PC-9 (cell line): ENCODE results near the gene TRIO. TPM values are rescaled to one million over a fixed set of nuclear protein-coding genes. Genes with fewer than 3 reads are reported as not detected.
A peak's percentile ranks its signal among the peaks of the same experiment; 100 is the strongest.

Source experiments
- BruUV-seq: library from RNA; stranded (reverse); fragments of 400-500 nt; replicated peaks from 2 replicates; lab custom pipeline; 2021; lab: Mats Ljungman, UMichigan
- CTCF ChIA-PET: fragments of 300-600 bp; sonication (Branson Sonifier 250); formaldehyde crosslinking; loops from one replicate; lab custom pipeline; 2022; ENCODE audit warnings: antibody characterized with exemption; lab: Charles Lee
- POLR2A ChIA-PET: fragments of 300-600 bp; sonication (Branson Sonifier 250); formaldehyde crosslinking; loops from one replicate; lab custom pipeline; 2022; ENCODE audit warnings: antibody characterized with exemption; ENCODE audit not compliant: unreplicated experiment; lab: Charles Lee
- DNase-seq, 2 experiments: peaks; one replicate each; pipeline versions ENCODE4 v3.0.0 to v3.0.0-alpha.2; 2015 to 2022; ENCODE audit warnings: mixed read lengths in 1 of 2
- H2AFZ ChIP-seq: fragments of 200-600 bp; sonication (generic); 2 replicates; pipeline ENCODE4 v1.8.1; 2017; ENCODE audit warnings: antibody characterized with exemption
- H3F3A ChIP-seq: fragments of 200-600 bp; sonication (generic); 2 replicates; pipeline ENCODE4 v1.8.1; 2017; ENCODE audit warnings: antibody characterized with exemption, mild to moderate bottlenecking, low read depth; ENCODE audit not compliant: insufficient read depth
- H3K27ac ChIP-seq: fragments of 200-600 bp; sonication (generic); 2 replicates; pipeline ENCODE4 v1.6.1; 2016; ENCODE audit warnings: mixed run types
- H3K27me3 ChIP-seq: fragments of 200-600 bp; sonication (generic); 2 replicates; pipeline ENCODE4 v1.6.1; 2016; ENCODE audit warnings: low read depth, mixed run types; ENCODE audit not compliant: insufficient read depth
- H3K36me3 ChIP-seq: fragments of 200-600 bp; sonication (generic); 2 replicates; pipeline ENCODE4 v1.6.1; 2016; ENCODE audit warnings: low read depth, mixed run types
- H3K4me1 ChIP-seq: fragments of 200-600 bp; sonication (generic); replicated peaks from 2 replicates; pipeline ENCODE4 v1.6.1; 2016; ENCODE audit warnings: mixed run types; ENCODE audit not compliant: insufficient read depth
- H3K4me2 ChIP-seq: fragments of 200-600 bp; sonication (generic); 2 replicates; pipeline ENCODE4 v1.6.1; 2017; ENCODE audit warnings: mixed run types
- H3K4me3 ChIP-seq: fragments of 200-600 bp; sonication (generic); 2 replicates; pipeline ENCODE4 v1.6.1; 2016; ENCODE audit warnings: mixed run types
- H3K79me2 ChIP-seq: fragments of 200-600 bp; sonication (generic); 2 replicates; pipeline ENCODE4 v1.6.1; 2017; ENCODE audit warnings: low read depth, mixed run types
- H3K9me2 ChIP-seq: fragments of 200-600 bp; sonication (generic); 2 replicates; pipeline ENCODE4 v1.8.1; 2017; ENCODE audit warnings: mild to moderate bottlenecking; ENCODE audit not compliant: insufficient read depth
- H3K9me3 ChIP-seq: fragments of 200-600 bp; sonication (generic); 2 replicates; pipeline ENCODE4 v1.8.1; 2016; ENCODE audit warnings: low read depth; ENCODE audit not compliant: insufficient read depth
- H4K20me1 ChIP-seq: fragments of 200-600 bp; sonication (generic); 2 replicates; pipeline ENCODE4 v1.8.1; 2017; ENCODE audit not compliant: insufficient read depth
- EZH2 ChIP-seq: fragments of 200-600 bp; sonication (generic); IDR thresholded peaks from 2 replicates; pipeline ENCODE4 v1.8.0; 2017; ENCODE audit warnings: antibody characterized with exemption, low read depth
- intact Hi-C: fragments of 100-400 bp; cut with micrococcal nuclease; formaldehyde crosslinking; loops from one replicate; pipeline ENCODE4 v1.10.0; 2022; ENCODE audit not compliant: unreplicated experiment
- total RNA-seq: library from RNA; stranded (reverse); gene quantifications from 2 replicates; pipeline ENCODE4 v1.2.3, GENCODE V29; 2021
- TF ChIP-seq, protein P1 (sequence below): fragments of 200-600 bp; sonication (generic); conservative IDR thresholded peaks from 2 replicates; pipeline ENCODE4 v1.6.1; 2017; ENCODE audit warnings: mixed run types, antibody characterized with exemption, mild to moderate bottlenecking, moderate library complexity

Gene TRIO
- total RNA-seq, 1 experiment from 2014 or later, result 596 TPM

DNA sequence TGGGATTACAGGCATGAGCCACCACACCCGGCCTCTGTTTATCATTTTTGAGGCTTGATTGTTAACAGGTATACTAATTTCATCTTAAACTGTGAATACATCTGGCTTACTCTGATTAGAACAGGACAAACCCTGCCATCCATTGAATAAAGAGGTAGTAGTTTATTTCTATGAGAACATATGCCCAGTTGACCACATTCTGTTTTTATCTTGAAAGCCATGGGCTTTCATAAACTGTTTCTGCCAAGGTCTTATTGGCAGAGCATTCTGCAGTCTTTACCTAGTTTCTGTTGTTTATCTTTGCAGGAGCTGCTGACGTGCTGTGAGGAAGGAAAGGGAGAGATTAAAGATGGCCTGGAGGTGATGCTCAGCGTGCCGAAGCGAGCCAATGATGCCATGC, 253.6 kb downstream of the TRIO start:
- peaks cover 18% of the 10 kb centered on the region for H4K20me1 ChIP-seq
- H2AFZ ChIP-seq, result no peak overlapping the region
- no peaks in the 10 kb centered on the region for H3K9me3 ChIP-seq
- no TSS peak for BruUV-seq
- H3K4me2 ChIP-seq, result no peak overlapping the region
- H3K27ac ChIP-seq, result no peak overlapping the region
- H3K79me2 ChIP-seq, result no peaks in the 10 kb centered on the region
- H3F3A ChIP-seq, result peaks cover 34% of the 10 kb centered on the region; the same call in 1 of the 2 replicates
- ChIA-PET POLR2A (interaction anchor here (0.6 kb wide), 1 partner anchor 14 kb away, joined by 5 read pairs; no protein-coding TSS in a partner anchor), CTCF (interaction anchor here (1.1 kb wide), 1 partner anchor 252 kb away, joined by 3 read pairs; no protein-coding TSS in a partner anchor)
- H3K9me2 ChIP-seq, result no peaks in the 10 kb centered on the region
- H3K36me3 ChIP-seq, result peaks cover 31% of the 10 kb centered on the region
- DNase-seq, result no peak
- peaks cover 10% of the 10 kb centered on the region; the same call in 1 of the 2 replicates for H3K4me1 ChIP-seq
- TF ChIP-seq EZH2, result no peak
- TF ChIP-seq, protein P1, sequence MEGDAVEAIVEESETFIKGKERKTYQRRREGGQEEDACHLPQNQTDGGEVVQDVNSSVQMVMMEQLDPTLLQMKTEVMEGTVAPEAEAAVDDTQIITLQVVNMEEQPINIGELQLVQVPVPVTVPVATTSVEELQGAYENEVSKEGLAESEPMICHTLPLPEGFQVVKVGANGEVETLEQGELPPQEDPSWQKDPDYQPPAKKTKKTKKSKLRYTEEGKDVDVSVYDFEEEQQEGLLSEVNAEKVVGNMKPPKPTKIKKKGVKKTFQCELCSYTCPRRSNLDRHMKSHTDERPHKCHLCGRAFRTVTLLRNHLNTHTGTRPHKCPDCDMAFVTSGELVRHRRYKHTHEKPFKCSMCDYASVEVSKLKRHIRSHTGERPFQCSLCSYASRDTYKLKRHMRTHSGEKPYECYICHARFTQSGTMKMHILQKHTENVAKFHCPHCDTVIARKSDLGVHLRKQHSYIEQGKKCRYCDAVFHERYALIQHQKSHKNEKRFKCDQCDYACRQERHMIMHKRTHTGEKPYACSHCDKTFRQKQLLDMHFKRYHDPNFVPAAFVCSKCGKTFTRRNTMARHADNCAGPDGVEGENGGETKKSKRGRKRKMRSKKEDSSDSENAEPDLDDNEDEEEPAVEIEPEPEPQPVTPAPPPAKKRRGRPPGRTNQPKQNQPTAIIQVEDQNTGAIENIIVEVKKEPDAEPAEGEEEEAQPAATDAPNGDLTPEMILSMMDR, result no peak
- intact Hi-C loops, result loop anchor here (1.0 to 5.0 kb wide), 2 partner anchors 10 to 266 kb away; partner anchors contain the start of gene OTULIN
- H3K4me3 ChIP-seq, result no peak overlapping the region
- H3K27me3 ChIP-seq, result no peaks in the 10 kb centered on the region

DNA sequence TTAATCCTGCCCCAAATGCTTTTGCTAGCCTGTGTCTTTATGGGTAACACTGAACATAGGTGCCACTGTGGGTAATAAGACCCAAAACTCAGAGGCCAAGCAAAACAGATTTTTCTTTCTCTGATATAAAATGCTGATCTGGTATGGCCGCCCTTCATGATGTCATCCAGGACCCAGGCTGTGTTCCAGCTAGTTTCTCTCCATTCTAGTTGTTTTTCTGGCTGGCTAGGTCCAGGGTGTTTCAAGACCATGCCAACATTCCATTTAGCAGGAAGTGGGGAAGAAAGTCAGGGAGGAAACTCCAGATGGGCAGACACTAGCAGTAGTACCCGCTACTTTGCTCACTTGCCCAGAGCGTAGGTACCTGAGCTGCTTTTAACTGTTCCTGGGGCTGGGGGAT, 254.6 kb downstream of the TRIO start:
- intact Hi-C loops, result loop anchor here (1.0 to 5.0 kb wide), 2 partner anchors 9 to 265 kb away; partner anchors contain the start of gene OTULIN
- no TSS peak for BruUV-seq

GRCh38 chr5:14399054-14399692, 256.0 kb downstream of the TRIO start:
- Histone ChIP-seq H3K4me1 (peaks cover 10% of the 10 kb centered on the region; the same call in 1 of the 2 replicates), H4K20me1 (peaks cover 18% of the 10 kb centered on the region; the same call in 1 of the 2 replicates), H3F3A (peaks cover 29% of the 10 kb centered on the region; the same call in 1 of the 2 replicates), H3K36me3 (peaks cover 30% of the 10 kb centered on the region), H3K9me3 (0 out of 2 replicates have a peak, but pooled peaks cover 5% of the 10 kb centered on the region), H3K27me3 (no peaks in the 10 kb centered on the region), H3K9me2 (no peaks in the 10 kb centered on the region), H3K4me2 (no peak overlapping the region), H2AFZ (no peak overlapping the region), H3K79me2 (peaks cover 6% of the 10 kb centered on the region; the same call in 1 of the 2 replicates), H3K27ac (no peak overlapping the region), H3K4me3 (no peak overlapping the region)
- BruUV-seq, result no TSS peak
- TF ChIP-seq, protein P1, result peak; percentile 83
- TF ChIP-seq EZH2, result no peak
- peak in 1 of 2 experiments; percentile 46 for DNase-seq
- CTCF ChIA-PET, result interaction anchor here (0.5 to 2.2 kb wide), 3 partner anchors 249 to 1440 kb away, joined by 3 to 8 read pairs (median 3); no protein-coding TSS in a partner anchor
- intact Hi-C loops, result loop anchor here (1.0 to 5.0 kb wide), 2 partner anchors 249 to 263 kb away; partner anchors contain the start of gene OTULIN
- POLR2A ChIA-PET, result no interaction called here

More for the DNA sequence above, 254.6 kb downstream of the TRIO start:
- no peak for TF ChIP-seq EZH2
- TF ChIP-seq, protein P1, result no peak
- no peak overlapping the region for H3K27ac ChIP-seq
- no peak overlapping the region for H3K4me3 ChIP-seq
- peaks cover 6% of the 10 kb centered on the region; the same call in 1 of the 2 replicates for H3K79me2 ChIP-seq
- POLR2A ChIA-PET, result interaction anchor here (0.5 to 0.6 kb wide), 2 partner anchors 382 to 471 kb away, joined by 5 to 10 read pairs; no protein-coding TSS in a partner anchor
- H3F3A ChIP-seq, result peaks cover 34% of the 10 kb centered on the region; the same call in 1 of the 2 replicates
- peak in 1 of 2 experiments; percentile 62 for DNase-seq
- peaks cover 10% of the 10 kb centered on the region; the same call in 1 of the 2 replicates for H3K4me1 ChIP-seq
- no peak overlapping the region for H3K4me2 ChIP-seq
- H2AFZ ChIP-seq, result no peak overlapping the region
- H3K27me3 ChIP-seq, result no peaks in the 10 kb centered on the region
- peaks cover 34% of the 10 kb centered on the region for H3K36me3 ChIP-seq
- peaks cover 18% of the 10 kb centered on the region for H4K20me1 ChIP-seq
- no peaks in the 10 kb centered on the region for H3K9me2 ChIP-seq
- 0 out of 2 replicates have a peak, but pooled peaks cover 5% of the 10 kb centered on the region for H3K9me3 ChIP-seq
- CTCF ChIA-PET, result interaction anchor here (1.6 kb wide), 1 partner anchor 251 kb away, joined by 11 read pairs; no protein-coding TSS in a partner anchor
